ENCODE results near the gene PHKG1.

DNA sequence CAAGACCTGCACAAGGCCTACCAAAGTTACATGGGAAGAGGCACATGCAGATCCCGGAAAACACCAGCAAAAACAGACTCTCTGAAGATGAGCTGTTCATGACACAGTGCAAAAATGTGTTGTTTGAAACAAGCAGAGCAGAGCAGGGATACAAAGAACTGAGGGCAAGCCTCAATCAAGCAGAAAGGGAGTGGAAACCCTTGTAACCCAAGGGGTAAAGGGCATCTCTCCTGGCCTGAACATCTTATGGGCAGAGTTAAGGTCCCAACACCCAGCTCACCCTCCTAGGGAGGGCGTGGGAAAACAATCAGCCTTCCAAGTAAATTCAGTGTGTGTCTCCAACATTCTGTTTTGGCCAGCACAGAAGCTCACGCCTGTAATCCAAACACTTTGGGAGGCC, 52.0 kb downstream of the PHKG1 start:
- TF ChIP-seq SIN3A (IDR thresholded peaks at IDR 0.05; ENCODE audit: low read depth) (no peak), POLR2AphosphoS5 (IDR thresholded peaks at IDR 0.05; ENCODE audit: low read depth, low read length) (no peak), SRF (IDR thresholded peaks at IDR 0.05; ENCODE audit: low read depth) (no peak), EZH2 (IDR thresholded peaks at IDR 0.05) (no peak), EZH2phosphoT487 (IDR thresholded peaks at IDR 0.05; ENCODE audit: borderline replicate concordance) (no peak), ZFX (IDR thresholded peaks at IDR 0.05) (no peak), TCF7L2 (IDR thresholded peaks at IDR 0.05; ENCODE audit: borderline replicate concordance, extremely low read depth, insufficient read depth, insufficient read length) (no peak), POLR2A (IDR thresholded peaks at IDR 0.05; ENCODE audit: borderline replicate concordance, extremely low read depth, insufficient read depth, insufficient read length) (no peak), YY1 (IDR thresholded peaks at IDR 0.05; ENCODE audit: extremely low read depth, insufficient replicate concordance, low read depth, low read length) (no peak), SP1 (IDR thresholded peaks at IDR 0.05; ENCODE audit: low read depth) (no peak)
- TF ChIP-seq, protein P1, sequence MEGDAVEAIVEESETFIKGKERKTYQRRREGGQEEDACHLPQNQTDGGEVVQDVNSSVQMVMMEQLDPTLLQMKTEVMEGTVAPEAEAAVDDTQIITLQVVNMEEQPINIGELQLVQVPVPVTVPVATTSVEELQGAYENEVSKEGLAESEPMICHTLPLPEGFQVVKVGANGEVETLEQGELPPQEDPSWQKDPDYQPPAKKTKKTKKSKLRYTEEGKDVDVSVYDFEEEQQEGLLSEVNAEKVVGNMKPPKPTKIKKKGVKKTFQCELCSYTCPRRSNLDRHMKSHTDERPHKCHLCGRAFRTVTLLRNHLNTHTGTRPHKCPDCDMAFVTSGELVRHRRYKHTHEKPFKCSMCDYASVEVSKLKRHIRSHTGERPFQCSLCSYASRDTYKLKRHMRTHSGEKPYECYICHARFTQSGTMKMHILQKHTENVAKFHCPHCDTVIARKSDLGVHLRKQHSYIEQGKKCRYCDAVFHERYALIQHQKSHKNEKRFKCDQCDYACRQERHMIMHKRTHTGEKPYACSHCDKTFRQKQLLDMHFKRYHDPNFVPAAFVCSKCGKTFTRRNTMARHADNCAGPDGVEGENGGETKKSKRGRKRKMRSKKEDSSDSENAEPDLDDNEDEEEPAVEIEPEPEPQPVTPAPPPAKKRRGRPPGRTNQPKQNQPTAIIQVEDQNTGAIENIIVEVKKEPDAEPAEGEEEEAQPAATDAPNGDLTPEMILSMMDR (IDR thresholded peaks at IDR 0.05 in 2 of 3, conservative IDR thresholded peaks at IDR 0.05 in 1 of 3; ENCODE audit: borderline replicate concordance in 1 of 3, insufficient read depth in 1 of 3, low read depth in 2 of 3, low read length in 2 of 3): no peak
- TF ChIP-seq, protein P2, sequence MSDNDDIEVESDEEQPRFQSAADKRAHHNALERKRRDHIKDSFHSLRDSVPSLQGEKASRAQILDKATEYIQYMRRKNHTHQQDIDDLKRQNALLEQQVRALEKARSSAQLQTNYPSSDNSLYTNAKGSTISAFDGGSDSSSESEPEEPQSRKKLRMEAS (IDR thresholded peaks at IDR 0.05): no peak

All from HCT116 (cell line).